Smooth muscle cell (in vitro differentiated cells): Measurements from ENCODE around the gene KCNA3. TPM values are rescaled to one million over a fixed set of nuclear protein-coding genes. Genes with fewer than 3 reads are reported as not detected.

Experiments
- DNase-seq: peaks from one replicate; lab custom pipeline; 2025; ENCODE audit not compliant: unreplicated experiment; lab: John Stamatoyannopoulos, UW
- H2AFZ ChIP-seq: fragments of 200-600 bp; sonication (generic); 2 replicates; pipeline ENCODE4 v1.6.0; 2016; ENCODE audit warnings: antibody characterized with exemption, low read depth, mild to moderate bottlenecking
- H3F3A ChIP-seq: fragments of 200-600 bp; sonication (generic); 2 replicates; pipeline ENCODE4 v1.6.0; 2017; ENCODE audit warnings: antibody characterized with exemption, low read depth
- H3K27ac ChIP-seq: fragments of 200-600 bp; sonication (generic); 2 replicates; pipeline ENCODE4 v1.5.1; 2016; ENCODE audit warnings: low read depth, mild to moderate bottlenecking
- H3K27me3 ChIP-seq: fragments of 200-600 bp; sonication (generic); 2 replicates; pipeline ENCODE4 v1.6.1; 2016; ENCODE audit warnings: low read depth, mild to moderate bottlenecking
- H3K36me3 ChIP-seq: fragments of 200-600 bp; sonication (generic); 2 replicates; pipeline ENCODE4 v1.5.1; 2016; ENCODE audit warnings: low read depth
- H3K4me1 ChIP-seq: fragments of 200-600 bp; sonication (generic); 2 replicates; pipeline ENCODE4 v1.5.1; 2016; ENCODE audit warnings: low read depth
- H3K4me2 ChIP-seq: fragments of 200-600 bp; sonication (generic); 2 replicates; pipeline ENCODE4 v1.6.0; 2016; ENCODE audit warnings: mild to moderate bottlenecking
- H3K4me3 ChIP-seq: fragments of 200-600 bp; sonication (generic); 2 replicates; pipeline ENCODE4 v1.5.1; 2016; ENCODE audit warnings: mild to moderate bottlenecking
- H3K79me2 ChIP-seq: fragments of 200-600 bp; sonication (generic); 2 replicates; pipeline ENCODE4 v1.6.0; 2016; ENCODE audit warnings: low read depth, mild to moderate bottlenecking
- H3K9ac ChIP-seq: fragments of 200-600 bp; sonication (generic); 2 replicates; pipeline ENCODE4 v1.6.0; 2016; ENCODE audit warnings: low read depth
- H3K9me3 ChIP-seq: fragments of 200-600 bp; sonication (generic); replicated peaks from 2 replicates; pipeline ENCODE4 v1.5.1; 2016; ENCODE audit warnings: low read depth
- H4K20me1 ChIP-seq: fragments of 200-600 bp; sonication (generic); 2 replicates; pipeline ENCODE4 v1.6.0; 2016; ENCODE audit warnings: low read depth
- CTCF ChIP-seq: fragments of 200-600 bp; sonication (generic); IDR thresholded peaks from 2 replicates; pipeline ENCODE4 v1.5.1; 2017; ENCODE audit warnings: borderline replicate concordance, mild to moderate bottlenecking, antibody characterized with exemption; ENCODE audit not compliant: insufficient read depth, poor library complexity, severe bottlenecking
- WGBS: methylation state at CpG from one replicate; pipeline ENCODE4 v1.1.7; 2016; ENCODE audit warnings: low lambda C conversion rate; 5-methylcytosine and 5-hydroxymethylcytosine counted together
- polyA plus RNA-seq: library from polyadenylated mRNA; unstranded; fragments of >200 nt; fragmentation: Nextera tagmentation; extraction: Ambion mirVana; gene quantifications from 2 replicates; pipeline ENCODE4 v1.2.1, GENCODE V29; 2016
- total RNA-seq: library from RNA; depleted of rRNA; stranded (reverse); fragments of >200 nt; gene quantifications from 2 replicates; pipeline ENCODE4 v1.2.3, GENCODE V29; 2014

The KCNA3 gene
- total and polyA plus RNA-seq, 2 experiments from 2014 or later, result 3.7 to 9.3 TPM

- H3K4me2 ChIP-seq, result peak overlapping the region; percentile 5
- H3F3A ChIP-seq, result no peaks in the 10 kb centered on the region
- H3K36me3 ChIP-seq, result no peaks in the 10 kb centered on the region
- no peak overlapping the region for H2AFZ ChIP-seq
- WGBS, result 24% methylated on average over 2 of the region's 2 CpGs
- no peak for TF ChIP-seq CTCF
- no peak for DNase-seq
- H3K9ac ChIP-seq, result no peak overlapping the region
- no peaks in the 10 kb centered on the region for H4K20me1 ChIP-seq
- H3K27ac ChIP-seq, result peak overlapping the region; percentile 47
- H3K79me2 ChIP-seq, result no peaks in the 10 kb centered on the region
- H3K4me1 ChIP-seq, result peaks cover 4% of the 10 kb centered on the region
- H3K9me3 ChIP-seq, result no peaks in the 10 kb centered on the region
- no peaks in the 10 kb centered on the region for H3K27me3 ChIP-seq
- H3K4me3 ChIP-seq, result no peak overlapping the region
These were observed 9.8 kb upstream of the KCNA3 start for GRCh38 chr1:110684491-110684890.

GRCh38 chr1:110682898-110683297 is 8.2 kb upstream of the KCNA3 start:
- H3K4me3 ChIP-seq, result no peak overlapping the region
- no peak for DNase-seq
- H3K9ac ChIP-seq, result no peak overlapping the region
- H2AFZ ChIP-seq, result no peak overlapping the region
- H4K20me1 ChIP-seq, result no peaks in the 10 kb centered on the region
- 91% methylated on average over 1 of the region's 1 CpG for WGBS
- H3K4me2 ChIP-seq, result no peak overlapping the region
- no peaks in the 10 kb centered on the region for H3K9me3 ChIP-seq
- no peak overlapping the region for H3K27ac ChIP-seq
- no peaks in the 10 kb centered on the region for H3K36me3 ChIP-seq
- no peak for TF ChIP-seq CTCF
- H3K4me1 ChIP-seq, result peaks cover 4% of the 10 kb centered on the region
- H3K79me2 ChIP-seq, result no peaks in the 10 kb centered on the region
- no peaks in the 10 kb centered on the region for H3K27me3 ChIP-seq
- no peaks in the 10 kb centered on the region for H3F3A ChIP-seq

- Histone ChIP-seq H3K9ac (no peak overlapping the region), H3K4me3 (no peak overlapping the region), H4K20me1 (no peaks in the 10 kb centered on the region), H3K4me1 (peaks cover 4% of the 10 kb centered on the region), H3K79me2 (no peaks in the 10 kb centered on the region), H3K36me3 (no peaks in the 10 kb centered on the region), H3K4me2 (no peak overlapping the region), H3K9me3 (no peaks in the 10 kb centered on the region), H3K27me3 (peaks cover 12% of the 10 kb centered on the region), H3K27ac (no peak overlapping the region), H2AFZ (no peak overlapping the region), H3F3A (peaks cover 3% of the 10 kb centered on the region)
- no peak for TF ChIP-seq CTCF
- WGBS, result 86% methylated on average over 3 of the region's 3 CpGs
- DNase-seq, result no peak
These were observed 5.4 kb upstream of the KCNA3 start for GRCh38 chr1:110680036-110680735.

- no peak for TF ChIP-seq CTCF
- Histone ChIP-seq H3K9ac (no peak overlapping the region), H3K4me2 (no peak overlapping the region), H3K79me2 (no peaks in the 10 kb centered on the region), H3K36me3 (no peaks in the 10 kb centered on the region), H3K9me3 (no peaks in the 10 kb centered on the region), H3K4me3 (no peak overlapping the region), H3K4me1 (peaks cover 9% of the 10 kb centered on the region), H2AFZ (no peak overlapping the region), H3K27ac (no peak overlapping the region), H4K20me1 (no peaks in the 10 kb centered on the region), H3K27me3 (peaks cover 25% of the 10 kb centered on the region), H3F3A (peaks cover 5% of the 10 kb centered on the region)
- WGBS, result 58% methylated on average over 3 of the region's 3 CpGs
- DNase-seq, result no peak
These were observed 2.8 kb upstream of the KCNA3 start for GRCh38 chr1:110677526-110677925.
